ENCODE results near the gene ADGRV1. TPM values are rescaled to one million over a fixed set of nuclear protein-coding genes. Genes with fewer than 3 reads are reported as not detected.
"Not testable (repeated sequence)": the region's sequence is repeated elsewhere in the genome, so short reads cannot be mapped to it uniquely, and the experiment has no call there.

The ADGRV1 gene
- polyA plus RNA-seq, 3 donors from 2014 or later, result 0.43 TPM; not detected in 2

DNA sequence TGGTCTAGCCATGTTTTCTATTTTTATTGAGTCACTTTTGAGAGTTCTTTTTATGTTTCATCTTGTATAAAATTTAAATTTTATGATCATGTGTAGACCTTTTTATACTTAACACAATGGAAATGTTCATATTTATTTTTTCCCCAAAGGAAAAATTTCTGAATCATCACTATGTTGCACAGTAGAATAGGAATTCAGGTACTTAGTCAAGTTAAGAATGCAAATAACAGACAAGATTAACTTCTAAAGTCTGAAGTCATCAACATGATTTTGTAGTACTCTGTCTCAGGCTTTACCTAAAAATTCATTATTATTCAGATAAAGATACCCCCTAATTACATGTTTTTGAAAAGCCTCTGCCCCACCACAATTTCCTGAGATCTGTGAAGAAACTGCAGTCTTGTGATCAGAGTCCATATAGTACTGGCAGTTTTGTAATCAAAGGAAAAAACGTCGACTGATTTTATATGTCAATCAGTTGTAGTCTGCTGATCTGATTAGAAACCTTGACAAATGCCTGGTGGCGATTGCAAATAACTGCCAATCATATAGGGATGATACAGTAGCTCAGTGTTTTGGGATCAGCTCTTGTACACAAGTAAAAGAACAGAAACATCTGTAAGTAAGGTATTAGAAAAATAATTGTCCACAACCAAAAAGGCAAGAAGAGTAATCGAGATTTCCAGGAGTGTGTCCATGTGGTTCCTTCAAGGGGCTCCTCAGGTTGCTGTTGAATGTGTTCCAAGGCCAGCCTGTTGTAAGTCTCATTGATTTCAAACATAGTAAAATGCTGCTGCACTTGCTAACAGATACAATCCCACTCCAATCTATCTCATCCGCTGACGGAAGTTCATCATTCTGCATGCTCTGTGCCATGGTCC is 472.2 kb downstream of the ADGRV1 start:
- peaks cover 0 to 3% (median 3%) of the 10 kb centered on the region in 3 donors for H3K27me3 Mint-ChIP-seq (ENCODE audit: low read depth in 3 of 3)
- DNase-seq, result no peak
- H3K4me1 Mint-ChIP-seq, result no peaks in the 10 kb centered on the region
- H3K27ac Mint-ChIP-seq, result no peak overlapping the region
- no peaks in the 10 kb centered on the region for H3K9me3 Mint-ChIP-seq
- H3K4me3 Mint-ChIP-seq, result no peak overlapping the region
- H3K36me3 Mint-ChIP-seq, result no peaks in the 10 kb centered on the region

DNA sequence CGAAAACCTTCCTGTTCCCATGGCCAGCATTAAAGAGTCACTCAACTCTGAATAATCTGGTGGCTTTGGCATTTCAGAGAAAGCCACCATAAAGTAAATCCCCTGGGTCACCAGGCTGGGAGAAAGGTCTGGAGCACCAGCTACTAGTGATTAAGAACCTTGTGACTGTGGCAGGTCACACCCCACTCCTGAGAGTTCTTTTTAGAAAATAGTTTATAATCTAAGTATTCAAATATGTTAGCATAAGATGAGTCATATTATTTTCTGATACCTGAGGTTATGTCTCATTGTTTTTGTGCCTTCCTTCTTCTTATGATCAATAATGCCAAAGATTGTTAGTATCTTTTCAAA is 472.8 kb downstream of the ADGRV1 start:
- Mint-ChIP-seq H3K27me3 (ENCODE audit: low read depth in 3 of 3) (peaks cover 0 to 3% (median 3%) of the 10 kb centered on the region in 3 donors), H3K4me1 (no peaks in the 10 kb centered on the region), H3K36me3 (no peaks in the 10 kb centered on the region), H3K9me3 (no peaks in the 10 kb centered on the region), H3K27ac (no peak overlapping the region), H3K4me3 (no peak overlapping the region)
- no peak for DNase-seq

GRCh38 chr5:91032125-91032524 is 473.5 kb downstream of the ADGRV1 start:
- Mint-ChIP-seq H3K9me3 (no peaks in the 10 kb centered on the region), H3K27me3 (ENCODE audit: low read depth in 3 of 3) (peaks cover 0 to 3% (median under 1%) of the 10 kb centered on the region in 3 donors), H3K27ac (no peak overlapping the region), H3K36me3 (no peaks in the 10 kb centered on the region), H3K4me1 (no peaks in the 10 kb centered on the region), H3K4me3 (no peak overlapping the region)
- no peak for DNase-seq

DNA sequence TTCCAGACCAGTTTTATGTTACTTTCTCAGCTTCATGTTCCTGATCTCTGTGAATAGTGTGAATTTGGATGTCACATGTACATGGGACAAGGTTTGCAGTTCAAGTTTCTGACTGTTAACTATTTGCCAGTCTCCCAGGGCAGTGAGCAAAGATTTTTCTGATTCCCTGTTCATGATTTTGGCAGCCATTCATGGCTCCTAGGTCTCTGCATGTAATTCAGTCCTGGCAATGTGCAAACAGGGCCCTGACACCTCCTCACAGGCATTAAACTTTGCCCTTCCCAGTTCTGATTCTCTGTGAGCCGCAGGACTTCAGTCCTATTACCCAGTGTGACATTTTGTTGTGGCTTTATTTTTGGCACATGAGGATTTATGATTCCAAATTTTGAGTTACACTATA is 474.8 kb downstream of the ADGRV1 start:
- Mint-ChIP-seq H3K9me3 (no peaks in the 10 kb centered on the region), H3K4me1 (no peaks in the 10 kb centered on the region), H3K27ac (no peak overlapping the region), H3K27me3 (ENCODE audit: low read depth in 3 of 3) (peaks cover 0 to 3% (median 2%) of the 10 kb centered on the region in 3 donors), H3K36me3 (no peaks in the 10 kb centered on the region), H3K4me3 (no peak overlapping the region)
- DNase-seq, result no peak

DNA sequence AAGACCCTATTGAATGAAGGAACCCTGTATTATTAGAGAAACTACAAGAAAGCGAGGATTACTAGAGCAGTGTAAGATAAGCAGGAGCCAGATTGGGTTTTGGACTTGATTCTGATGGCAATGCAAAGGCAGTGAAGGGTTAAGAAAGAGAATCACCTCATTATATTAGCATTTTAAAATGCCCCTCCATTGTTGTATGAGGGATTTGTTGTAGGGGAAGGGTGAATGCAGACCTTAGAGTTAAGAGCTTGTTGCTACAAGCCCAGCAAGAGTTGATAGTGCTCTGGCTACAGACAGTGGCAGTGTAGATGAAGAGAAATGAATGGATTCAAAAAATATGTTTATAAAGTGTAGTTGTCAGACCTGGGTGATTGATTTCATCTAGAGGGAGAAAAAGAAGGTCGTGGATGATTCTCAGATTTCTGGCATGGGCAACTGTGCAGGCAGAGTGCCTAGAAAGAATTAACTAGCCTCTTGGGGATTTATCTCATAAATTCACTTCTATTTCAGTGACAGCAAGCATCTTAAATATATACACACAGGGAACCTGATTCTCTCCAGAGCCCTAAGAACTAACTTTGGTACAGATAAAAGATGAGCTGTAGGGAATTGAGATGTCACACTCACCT is 479.7 kb downstream of the ADGRV1 start:
- no peaks in the 10 kb centered on the region for H3K36me3 Mint-ChIP-seq
- peaks cover 0 to 3% (median 0%) of the 10 kb centered on the region in 6 donors for H3K9me3 Mint-ChIP-seq
- H3K27me3 Mint-ChIP-seq (ENCODE audit: low read depth in 3 of 3), result peaks cover 0 to 3% (median 2%) of the 10 kb centered on the region in 3 donors
- H3K27ac Mint-ChIP-seq, result no peak overlapping the region
- DNase-seq, result no peak
- no peak overlapping the region for H3K4me3 Mint-ChIP-seq
- H3K4me1 Mint-ChIP-seq, result no peaks in the 10 kb centered on the region

- H3K27ac Mint-ChIP-seq; H3K4me3 Mint-ChIP-seq; H3K4me1 Mint-ChIP-seq; H3K27me3 Mint-ChIP-seq (ENCODE audit: low read depth in 3 of 3); H3K9me3 Mint-ChIP-seq; H3K36me3 Mint-ChIP-seq; DNase-seq: not testable (repeated sequence)
Observed at GRCh38 chr5:91041132-91041531, 482.5 kb downstream of the ADGRV1 start.

DNA sequence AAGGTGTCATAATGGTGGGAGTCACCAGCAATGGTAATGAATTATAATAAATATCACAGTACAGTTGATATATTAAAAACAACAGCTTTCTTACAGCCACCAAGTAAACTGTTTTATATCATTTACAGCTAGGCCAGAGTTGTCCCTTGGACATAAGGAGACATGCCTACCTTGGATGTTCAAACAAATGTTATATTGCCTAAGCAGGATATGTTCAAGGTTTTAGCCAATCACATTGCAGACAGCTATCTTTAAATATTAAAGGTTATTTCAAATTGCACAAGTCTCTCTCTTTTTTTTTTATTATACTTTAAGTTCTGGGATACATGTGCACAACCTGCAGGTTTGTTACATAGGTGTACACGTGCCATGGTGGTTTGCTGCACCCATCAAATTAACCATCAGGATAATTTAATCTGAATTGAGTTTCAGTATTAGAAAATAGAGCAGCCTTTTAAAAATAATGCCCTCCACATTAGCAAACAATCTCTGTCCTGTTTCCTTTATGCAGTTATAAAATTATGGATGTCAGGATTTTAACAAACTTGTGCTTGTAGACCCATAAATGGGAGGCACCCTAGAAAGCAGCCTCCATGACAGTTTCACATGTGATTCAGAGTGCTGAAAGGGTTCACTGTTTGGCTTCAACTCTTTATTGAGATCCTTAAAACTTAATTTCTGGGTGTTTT is 483.8 kb downstream of the ADGRV1 start:
- H3K4me1 Mint-ChIP-seq, result no peaks in the 10 kb centered on the region
- DNase-seq, result no peak
- no peak overlapping the region for H3K27ac Mint-ChIP-seq
- no peak overlapping the region for H3K4me3 Mint-ChIP-seq
- H3K36me3 Mint-ChIP-seq, result peaks cover 0 to 2% (median 0%) of the 10 kb centered on the region in 3 donors
- H3K9me3 Mint-ChIP-seq, result peaks cover 0 to 3% (median 0%) of the 10 kb centered on the region in 6 donors
- H3K27me3 Mint-ChIP-seq (ENCODE audit: low read depth in 3 of 3), result peaks cover 0 to 2% (median 2%) of the 10 kb centered on the region in 3 donors

- Mint-ChIP-seq H3K27ac (no peak overlapping the region), H3K4me3 (no peak overlapping the region), H3K4me1 (no peaks in the 10 kb centered on the region), H3K36me3 (peaks cover 0 to 2% (median 0%) of the 10 kb centered on the region in 3 donors), H3K27me3 (ENCODE audit: low read depth in 3 of 3) (peaks cover 0 to 2% (median 1%) of the 10 kb centered on the region in 3 donors), H3K9me3 (peaks cover 0 to 3% (median 0%) of the 10 kb centered on the region in 6 donors)
- no peak for DNase-seq
Observed at GRCh38 chr5:91042936-91043255, 484.3 kb downstream of the ADGRV1 start.

GRCh38 chr5:91048073-91048472 is 489.5 kb downstream of the ADGRV1 start:
- Mint-ChIP-seq H3K4me3 (no peak overlapping the region), H3K9me3 (no peaks in the 10 kb centered on the region), H3K27ac (no peak overlapping the region), H3K27me3 (ENCODE audit: low read depth in 3 of 3) (peaks cover 0 to 4% (median 0%) of the 10 kb centered on the region in 3 donors), H3K4me1 (no peaks in the 10 kb centered on the region), H3K36me3 (peaks cover 0 to 3% (median 2%) of the 10 kb centered on the region in 3 donors)
- no peak for DNase-seq

GRCh38 chr5:91049112-91049511 is 490.5 kb downstream of the ADGRV1 start:
- Mint-ChIP-seq H3K4me3 (no peak overlapping the region), H3K27me3 (ENCODE audit: low read depth in 3 of 3) (peaks cover 0 to 4% (median 0%) of the 10 kb centered on the region in 3 donors), H3K36me3 (peaks cover 0 to 3% (median 2%) of the 10 kb centered on the region in 3 donors), H3K4me1 (no peaks in the 10 kb centered on the region), H3K9me3 (no peaks in the 10 kb centered on the region), H3K27ac (no peak overlapping the region)
- no peak for DNase-seq

DNA sequence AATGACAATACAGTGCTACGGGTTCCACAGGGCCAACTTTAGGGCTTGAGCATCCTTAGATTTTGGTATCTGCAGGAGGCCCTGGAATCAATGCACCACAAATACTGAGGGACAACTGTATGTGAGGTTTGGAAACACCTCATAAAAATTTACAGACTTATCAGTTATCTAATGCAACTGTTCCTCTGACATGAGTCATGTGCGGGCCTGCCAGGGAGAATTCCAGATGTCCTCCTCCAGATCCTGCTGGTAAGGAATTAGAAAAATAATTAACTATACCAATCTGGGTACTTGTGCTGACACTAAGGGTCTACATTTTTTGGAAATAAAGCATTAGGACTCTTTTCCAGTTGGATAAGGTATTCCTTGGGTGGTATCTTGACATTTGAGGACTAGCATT is 491.2 kb downstream of the ADGRV1 start:
- H3K4me1 Mint-ChIP-seq, result no peaks in the 10 kb centered on the region
- H3K27me3 Mint-ChIP-seq (ENCODE audit: low read depth in 3 of 3), result peaks cover 0 to 4% (median 0%) of the 10 kb centered on the region in 3 donors
- H3K9me3 Mint-ChIP-seq, result no peaks in the 10 kb centered on the region

DNA sequence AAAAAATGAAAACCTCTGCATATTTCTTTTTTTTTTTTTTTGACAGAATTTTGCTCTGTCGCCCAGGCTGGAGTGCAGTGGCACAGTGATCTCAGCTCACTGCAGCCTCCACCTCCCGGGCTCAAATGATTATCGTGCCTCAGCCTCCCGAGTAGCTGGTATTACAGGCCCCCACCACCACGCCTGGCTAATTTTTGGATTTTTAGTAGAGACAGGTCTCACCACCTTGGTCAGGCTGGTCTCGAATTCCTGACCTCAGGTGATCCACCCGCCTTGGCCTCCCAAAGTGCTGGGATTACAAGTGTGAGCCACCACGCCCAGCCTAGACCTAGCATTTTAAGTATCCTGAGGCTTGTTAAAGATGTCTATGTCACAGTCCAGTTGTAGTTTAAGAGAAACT is 493.8 kb downstream of the ADGRV1 start:
- H3K4me3 Mint-ChIP-seq; DNase-seq; H3K27ac Mint-ChIP-seq; H3K4me1 Mint-ChIP-seq; H3K27me3 Mint-ChIP-seq (ENCODE audit: low read depth in 3 of 3); H3K9me3 Mint-ChIP-seq; H3K36me3 Mint-ChIP-seq: not testable (repeated sequence)

More for the DNA sequence above, 491.2 kb downstream of the ADGRV1 start:
- H3K36me3 Mint-ChIP-seq, result peaks cover 0 to 3% (median 1%) of the 10 kb centered on the region in 3 donors
- H3K27ac Mint-ChIP-seq, result no peak overlapping the region
- DNase-seq, result no peak
- no peak overlapping the region for H3K4me3 Mint-ChIP-seq

- H3K9me3 Mint-ChIP-seq, result no peaks in the 10 kb centered on the region
- H3K4me1 Mint-ChIP-seq, result no peaks in the 10 kb centered on the region
- H3K27ac Mint-ChIP-seq, result no peak overlapping the region
- peaks cover 0 to 2% (median 2%) of the 10 kb centered on the region in 3 donors for H3K27me3 Mint-ChIP-seq (ENCODE audit: low read depth in 3 of 3)
- no peak for DNase-seq
- H3K36me3 Mint-ChIP-seq, result peaks cover 0 to 3% (median 0%) of the 10 kb centered on the region in 3 donors
- no peak overlapping the region for H3K4me3 Mint-ChIP-seq
Observed at GRCh38 chr5:91052977-91053740, 494.6 kb downstream of the ADGRV1 start.

GRCh38 chr5:91053741-91054025 is 495.1 kb downstream of the ADGRV1 start:
- DNase-seq, result no peak
- Mint-ChIP-seq H3K27me3 (ENCODE audit: low read depth in 3 of 3) (peaks cover 0 to 2% (median 0%) of the 10 kb centered on the region in 3 donors), H3K9me3 (no peaks in the 10 kb centered on the region), H3K36me3 (peaks cover 0 to 3% (median 0%) of the 10 kb centered on the region in 3 donors), H3K4me3 (no peak overlapping the region), H3K4me1 (no peaks in the 10 kb centered on the region), H3K27ac (no peak overlapping the region)

All from immature natural killer cell (primary cell).